ENCODE measurements around the gene TMEM120B.

DNA sequence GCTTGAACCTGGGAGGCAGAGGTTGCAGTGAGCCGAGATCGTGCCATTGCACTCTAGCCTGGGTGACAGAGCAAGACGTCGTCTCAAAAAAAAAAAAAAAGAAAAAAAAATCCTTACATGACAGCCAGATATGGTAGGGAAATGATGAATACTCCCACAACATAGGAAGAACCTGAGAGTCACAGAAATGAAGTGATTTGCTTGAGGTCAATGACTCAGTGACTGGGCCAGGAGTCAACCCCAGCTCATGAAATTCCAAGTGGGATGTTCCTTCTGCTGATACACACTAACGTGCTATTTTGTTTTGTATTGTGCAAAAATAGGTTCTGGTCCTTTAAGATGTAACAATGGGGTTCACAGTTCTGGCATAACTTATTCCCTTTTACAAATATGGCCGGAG is 71.9 kb downstream of the TMEM120B start:
- TF ChIP-seq, protein P1, sequence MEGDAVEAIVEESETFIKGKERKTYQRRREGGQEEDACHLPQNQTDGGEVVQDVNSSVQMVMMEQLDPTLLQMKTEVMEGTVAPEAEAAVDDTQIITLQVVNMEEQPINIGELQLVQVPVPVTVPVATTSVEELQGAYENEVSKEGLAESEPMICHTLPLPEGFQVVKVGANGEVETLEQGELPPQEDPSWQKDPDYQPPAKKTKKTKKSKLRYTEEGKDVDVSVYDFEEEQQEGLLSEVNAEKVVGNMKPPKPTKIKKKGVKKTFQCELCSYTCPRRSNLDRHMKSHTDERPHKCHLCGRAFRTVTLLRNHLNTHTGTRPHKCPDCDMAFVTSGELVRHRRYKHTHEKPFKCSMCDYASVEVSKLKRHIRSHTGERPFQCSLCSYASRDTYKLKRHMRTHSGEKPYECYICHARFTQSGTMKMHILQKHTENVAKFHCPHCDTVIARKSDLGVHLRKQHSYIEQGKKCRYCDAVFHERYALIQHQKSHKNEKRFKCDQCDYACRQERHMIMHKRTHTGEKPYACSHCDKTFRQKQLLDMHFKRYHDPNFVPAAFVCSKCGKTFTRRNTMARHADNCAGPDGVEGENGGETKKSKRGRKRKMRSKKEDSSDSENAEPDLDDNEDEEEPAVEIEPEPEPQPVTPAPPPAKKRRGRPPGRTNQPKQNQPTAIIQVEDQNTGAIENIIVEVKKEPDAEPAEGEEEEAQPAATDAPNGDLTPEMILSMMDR (IDR thresholded peaks at IDR 0.05) = no peak
- no peak for TF ChIP-seq POLR2A (IDR thresholded peaks at IDR 0.05)

All from lower leg skin (tissue), 3 donors.